ENCODE results near the gene PDE8B. TPM values are rescaled to one million over a fixed set of nuclear protein-coding genes. Genes with fewer than 3 reads are reported as not detected.

PDE8B gene
- total and polyA plus RNA-seq, 4 donors = 0.19 to 0.82 (median 0.49) TPM

GRCh38 chr5:77210964-77211690, 647 bp downstream of the PDE8B start:
- H3K27me3 ChIP-seq (ENCODE audit: control insufficient read depth in 4 of 4, insufficient read depth in 4 of 4, low read length in 3 of 4) = peaks cover 0 to 23% (median 8%) of the 10 kb centered on the region in 4 donors

GRCh38 chr5:77211691-77212047, 1.2 kb downstream of the PDE8B start:
- Histone ChIP-seq H3K36me3 (ENCODE audit: control insufficient read depth in 4 of 4, insufficient read depth in 3 of 4, low read depth in 1 of 4, low read length in 3 of 4) (no peaks in the 10 kb centered on the region), H3K27me3 (ENCODE audit: control insufficient read depth in 4 of 4, insufficient read depth in 4 of 4, low read length in 3 of 4) (peaks cover 0 to 23% (median 7%) of the 10 kb centered on the region in 4 donors), H3K9ac (ENCODE audit: low read depth in 1 of 2, low read length in 2 of 2) (no peak overlapping the region), H3K4me1 (ENCODE audit: control insufficient read depth in 4 of 4, insufficient read depth in 4 of 4, low read length in 3 of 4) (peaks cover 6 to 15% (median 11%) of the 10 kb centered on the region in 4 donors), H3K4me3 (ENCODE audit: low read depth in 1 of 3, low read length in 3 of 3) (peak overlapping the region in 1 of 3 donors; percentile 81), H3K9me3 (ENCODE audit: control insufficient read depth in 4 of 4, low read length in 3 of 4) (no peaks in the 10 kb centered on the region), H3K27ac (ENCODE audit: low read depth in 1 of 2, low read length in 2 of 2) (no peak overlapping the region)
- DNase-seq (ENCODE audit: low spot score) = no peak
- 28% methylated on average over 10 of the region's 10 CpGs for WGBS
- no peak for TF ChIP-seq REST (IDR thresholded peaks at IDR 0.05)
- TF ChIP-seq HNF4G (IDR thresholded peaks at IDR 0.05) = no peak
- TF ChIP-seq RXRA (IDR thresholded peaks at IDR 0.05) = no peak
- TF ChIP-seq CTCF (IDR thresholded peaks at IDR 0.05; ENCODE audit: low read depth, low read length, missing input control) = no peak
- no peak for TF ChIP-seq ZBTB33 (IDR thresholded peaks at IDR 0.05)
- no peak for TF ChIP-seq TAF1 (conservative IDR thresholded peaks at IDR 0.05)
- TF ChIP-seq JUND (IDR thresholded peaks at IDR 0.05) = no peak
- TF ChIP-seq EGR1 (IDR thresholded peaks at IDR 0.05; ENCODE audit: low read depth in 2 of 2) = no peak
- no peak for TF ChIP-seq FOXA1 (IDR thresholded peaks at IDR 0.05)
- TF ChIP-seq NR2F2 (IDR thresholded peaks at IDR 0.05) = no peak
- TF ChIP-seq HNF4A (conservative IDR thresholded peaks at IDR 0.05) = no peak
- no peak for TF ChIP-seq YY1 (IDR thresholded peaks at IDR 0.05)

More at GRCh38 chr5:77210964-77211690, 647 bp downstream of the PDE8B start:
- H3K27ac ChIP-seq (ENCODE audit: low read depth in 1 of 2, low read length in 2 of 2) = no peak overlapping the region
- H3K36me3 ChIP-seq (ENCODE audit: control insufficient read depth in 4 of 4, insufficient read depth in 3 of 4, low read depth in 1 of 4, low read length in 3 of 4) = no peaks in the 10 kb centered on the region
- peaks cover 6 to 15% (median 11%) of the 10 kb centered on the region in 4 donors for H3K4me1 ChIP-seq (ENCODE audit: control insufficient read depth in 4 of 4, insufficient read depth in 4 of 4, low read length in 3 of 4)
- H3K9me3 ChIP-seq (ENCODE audit: control insufficient read depth in 4 of 4, low read length in 3 of 4) = no peaks in the 10 kb centered on the region
- DNase-seq (ENCODE audit: low spot score) = no peak
- WGBS = 2% methylated on average over 61 of the region's 61 CpGs
- TF ChIP-seq RAD21 (IDR thresholded peaks at IDR 0.05) (no peak), JUND (IDR thresholded peaks at IDR 0.05) (no peak), HNF4G (IDR thresholded peaks at IDR 0.05) (no peak)
- H3K4me3 ChIP-seq (ENCODE audit: low read depth in 1 of 3, low read length in 3 of 3) = peak overlapping the region in 2 of 3 donors; percentile 1 to 81
- H3K9ac ChIP-seq (ENCODE audit: low read depth in 1 of 2, low read length in 2 of 2) = no peak overlapping the region
